GM18520 (cell line): ENCODE data around the gene FAM180B.
A peak's percentile ranks its signal among the peaks of the same experiment; 100 is the strongest.
"Not testable (repeated sequence)": the region's sequence is repeated elsewhere in the genome, so short reads cannot be mapped to it uniquely, and the experiment has no call there.

Source experiments
- ATAC-seq: cut with Tn5 transposase; IDR thresholded peaks from one replicate; pipeline ENCODE4 v1.9.1; 2021; ENCODE audit not compliant: unreplicated experiment

FAM180B gene

DNA sequence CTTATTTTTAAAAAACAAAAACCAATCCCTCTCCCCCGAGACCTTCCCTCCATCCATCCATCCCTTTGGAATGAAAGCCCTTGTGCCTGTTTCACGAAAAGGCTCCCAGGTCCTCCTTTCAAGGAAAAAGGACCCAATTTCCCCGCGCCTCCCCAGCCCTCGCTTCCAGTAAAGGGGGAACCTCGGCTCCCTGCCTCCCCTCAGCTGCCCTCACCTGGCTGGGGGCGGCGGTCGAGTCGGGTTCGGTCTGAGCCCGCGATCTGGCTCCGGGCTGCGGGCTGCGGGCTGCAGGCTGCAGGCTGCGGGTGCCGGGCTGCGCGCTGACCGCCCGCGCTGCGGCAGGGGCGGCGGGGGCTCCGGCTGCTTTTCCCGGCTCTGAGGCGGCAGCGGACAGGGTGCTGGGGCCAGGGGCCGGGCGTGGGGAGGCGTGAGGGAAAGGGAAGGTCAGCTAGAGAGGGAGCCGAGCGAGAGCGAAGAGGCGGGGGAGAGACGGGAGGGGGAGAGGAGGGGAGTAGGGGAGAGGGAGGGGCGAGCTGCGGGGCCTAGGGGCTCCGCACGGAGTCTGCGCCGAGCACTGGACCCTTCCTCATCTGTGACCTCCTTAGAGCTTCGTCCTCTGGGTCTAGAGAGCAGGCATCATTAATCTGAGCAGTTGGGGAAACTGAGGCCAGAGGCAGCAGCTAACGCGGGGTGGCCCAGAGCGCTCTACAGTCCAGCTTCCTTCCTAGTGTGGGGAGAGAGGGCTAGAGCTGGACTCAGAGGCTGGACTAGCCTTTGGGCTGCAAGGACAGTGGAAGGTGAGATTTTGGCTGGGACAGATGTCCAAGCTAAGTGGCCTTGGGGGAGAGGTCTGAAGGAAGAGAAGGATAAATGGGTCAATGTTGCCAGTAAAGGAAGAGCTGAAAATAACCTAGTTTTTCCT, 7.7 kb downstream of the FAM180B start, which contains the start of gene C1QTNF4:
Gene C1QTNF4 (minus strand): TSS at position 478 of the 922 bp plus-strand sequence. CDS start 3,601 bp downstream, outside the sequence.
- ATAC-seq, result no peak

DNA sequence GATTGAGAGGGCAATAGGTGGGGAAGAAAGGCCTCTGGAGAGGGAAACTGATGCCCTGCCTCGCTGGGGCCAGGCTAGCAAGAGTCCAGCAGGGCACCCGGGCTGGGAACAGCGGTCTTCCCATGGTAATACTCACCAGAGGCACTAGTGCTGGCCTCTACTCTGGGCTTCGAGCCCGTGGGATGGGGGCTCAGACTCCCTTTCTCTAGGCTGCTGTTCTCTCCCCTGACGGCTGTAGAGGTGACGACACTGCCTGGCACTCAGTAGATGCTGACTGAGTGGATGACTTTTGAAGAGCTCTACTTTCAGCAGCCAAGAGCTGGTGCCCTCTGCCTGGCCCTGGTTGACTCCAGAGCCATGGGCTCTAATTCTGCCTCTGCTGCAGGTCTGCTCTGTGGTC, 8.6 kb downstream of the FAM180B start:
- no peak for ATAC-seq

DNA sequence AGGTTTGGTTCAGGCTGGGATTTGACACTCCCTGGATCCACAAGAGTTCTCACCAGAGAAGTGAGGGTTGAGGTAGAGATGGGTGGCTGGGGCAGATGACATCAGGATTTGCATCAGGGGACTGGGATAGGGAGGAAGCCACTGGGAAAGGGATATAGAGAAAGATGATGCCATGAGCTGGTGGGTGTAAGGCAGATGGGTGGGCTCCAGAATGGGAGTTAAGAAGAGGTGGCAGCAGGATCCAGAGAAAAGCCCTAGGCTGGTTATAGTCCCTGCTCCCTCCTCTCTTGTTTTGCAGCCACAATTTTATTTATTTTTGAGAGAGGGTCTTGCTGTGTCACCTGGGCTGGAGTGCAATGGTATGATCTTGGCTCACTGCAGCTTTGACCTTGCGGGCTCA, 9.5 kb downstream of the FAM180B start:
- no peak for ATAC-seq

DNA sequence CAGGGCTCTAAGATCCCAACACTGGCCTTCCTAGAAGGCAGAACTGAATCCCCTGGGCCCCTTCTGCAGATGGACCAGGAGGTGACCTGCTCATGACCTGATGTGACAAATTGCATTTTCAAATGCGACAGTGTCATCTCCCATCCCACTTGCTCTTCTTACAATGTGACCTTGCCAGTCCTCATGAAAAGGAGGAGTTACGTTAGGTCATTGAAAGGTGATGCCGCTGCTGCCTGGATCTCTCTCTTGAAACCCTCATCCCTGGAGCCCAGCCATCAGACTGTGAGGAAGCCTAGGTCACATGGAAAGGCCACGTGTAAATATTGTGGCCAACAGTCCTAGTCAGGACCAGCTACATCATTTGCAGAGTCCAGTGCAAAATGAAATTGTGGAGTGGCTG, 13.4 kb downstream of the FAM180B start:
- no peak for ATAC-seq

DNA sequence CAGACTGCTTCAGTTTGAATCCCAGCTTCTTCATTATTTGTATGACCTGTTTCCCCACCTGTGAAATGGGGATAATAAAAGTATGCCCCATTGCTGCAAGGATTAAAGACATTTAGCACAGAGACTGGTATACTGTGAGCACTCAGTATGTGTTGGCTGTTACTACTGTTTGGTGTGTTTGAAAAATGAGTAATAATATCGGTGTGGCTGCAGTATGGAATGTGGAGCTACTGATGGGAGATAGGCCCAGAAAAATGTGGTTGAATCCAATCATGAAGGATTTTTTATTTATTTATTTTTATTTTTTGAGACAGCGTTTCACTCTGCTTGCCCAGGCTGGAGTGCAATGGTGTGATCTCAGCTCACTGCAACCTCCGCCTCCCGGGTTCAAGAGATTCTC, 16.8 kb downstream of the FAM180B start:
- ATAC-seq, result no peak

DNA sequence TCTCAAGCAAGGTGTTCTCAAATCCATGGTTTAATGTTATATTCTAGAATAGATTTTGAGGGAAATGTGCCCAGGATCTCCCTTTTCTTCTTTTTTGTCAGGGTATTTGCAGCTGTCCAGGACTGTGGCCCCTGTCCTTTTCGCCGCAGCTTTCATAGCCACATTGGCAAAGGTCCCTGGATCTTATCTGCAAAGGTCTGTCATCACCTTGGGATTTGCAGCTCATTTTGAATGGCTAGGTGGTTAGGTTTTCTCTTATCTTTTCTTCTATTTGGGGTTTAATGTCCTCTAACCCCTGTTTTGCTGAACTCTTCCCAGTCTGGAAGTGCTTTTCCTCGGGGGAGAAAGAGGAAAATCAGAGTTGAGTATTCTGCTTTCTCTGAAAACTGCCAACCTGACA, 19.4 kb downstream of the FAM180B start:
- ATAC-seq, result no peak

DNA sequence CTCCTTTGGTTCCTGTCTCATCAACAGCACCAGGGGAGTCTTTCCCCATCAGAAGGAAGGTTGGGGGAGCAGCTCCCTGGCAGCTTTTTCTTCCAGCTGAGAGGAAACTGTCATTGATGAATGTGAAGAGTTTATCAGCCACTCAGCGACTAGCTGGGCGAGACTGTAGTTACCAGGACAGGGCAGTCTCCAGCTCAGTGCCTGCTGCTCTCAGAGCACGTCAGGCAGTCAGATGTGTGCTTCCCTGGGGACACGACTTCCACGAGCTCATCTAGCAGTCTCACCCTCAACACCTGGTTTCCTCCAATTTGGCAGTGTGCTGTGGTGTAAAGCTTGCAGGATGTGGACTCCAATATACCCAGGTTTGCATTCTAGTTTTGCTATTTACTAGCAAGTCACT, 20.3 kb downstream of the FAM180B start:
- ATAC-seq, result no peak

DNA sequence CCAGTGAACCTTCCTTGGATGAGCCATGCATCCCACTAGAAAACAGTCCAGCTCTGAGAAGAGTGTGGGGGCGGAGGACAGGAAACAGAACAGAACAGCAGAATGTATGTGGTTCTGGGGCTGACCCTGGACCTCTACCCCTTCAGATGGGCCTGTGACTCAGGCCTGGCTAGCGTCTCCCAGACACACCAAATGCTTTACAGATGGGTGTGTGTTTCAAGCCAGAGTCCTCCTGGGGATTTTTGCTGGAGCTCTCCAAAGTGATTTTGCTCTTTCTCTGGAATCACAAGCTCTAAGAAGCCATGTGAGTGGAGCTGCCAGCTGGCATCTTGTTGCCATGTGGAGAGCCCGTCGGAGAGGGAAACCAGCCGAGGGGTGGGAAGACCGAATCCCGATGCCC, 20.9 kb downstream of the FAM180B start:
- no peak for ATAC-seq

DNA sequence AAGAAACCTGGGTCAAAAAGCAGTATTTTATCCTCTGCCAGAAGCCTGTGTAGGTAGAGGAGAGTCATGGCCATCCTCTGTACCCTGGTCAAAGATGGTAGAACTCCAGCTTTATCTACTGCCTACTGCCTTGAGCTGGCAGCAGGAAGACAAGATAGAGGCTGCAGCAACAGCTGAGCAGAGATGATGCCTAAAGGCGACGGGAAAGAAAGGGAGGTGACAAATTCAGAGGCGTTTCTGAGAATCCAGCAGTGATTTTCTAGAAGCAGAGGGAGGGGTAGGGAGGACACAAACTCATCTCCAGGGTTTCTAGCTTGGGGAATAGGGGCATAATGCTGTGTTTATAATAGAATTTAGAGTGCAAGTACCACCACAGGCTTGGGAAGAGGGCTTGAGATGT, 23.2 kb downstream of the FAM180B start:
- no peak for ATAC-seq

DNA sequence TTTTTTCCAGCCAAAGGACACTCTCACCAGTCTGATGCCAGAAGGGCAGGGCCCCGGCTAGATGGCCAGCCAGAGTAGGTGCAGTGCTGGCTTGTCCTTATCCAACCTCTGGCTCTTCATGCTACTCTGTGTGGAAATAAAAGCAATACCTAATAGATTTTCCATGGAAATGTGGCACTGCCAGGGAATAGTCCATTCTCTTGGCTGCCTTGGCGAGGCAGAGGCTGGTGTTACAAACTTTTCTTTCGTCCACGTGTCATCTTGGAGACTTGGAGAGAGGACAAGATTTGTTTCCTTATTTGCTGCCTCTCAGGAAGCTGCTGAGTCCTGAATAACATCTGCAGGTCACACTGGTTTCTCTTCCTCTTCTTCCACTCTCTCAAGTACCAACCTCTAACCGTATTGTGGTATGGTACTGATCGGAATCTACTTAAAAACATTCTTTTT, 24.9 kb downstream of the FAM180B start:
- ATAC-seq, result peak; percentile 50

DNA sequence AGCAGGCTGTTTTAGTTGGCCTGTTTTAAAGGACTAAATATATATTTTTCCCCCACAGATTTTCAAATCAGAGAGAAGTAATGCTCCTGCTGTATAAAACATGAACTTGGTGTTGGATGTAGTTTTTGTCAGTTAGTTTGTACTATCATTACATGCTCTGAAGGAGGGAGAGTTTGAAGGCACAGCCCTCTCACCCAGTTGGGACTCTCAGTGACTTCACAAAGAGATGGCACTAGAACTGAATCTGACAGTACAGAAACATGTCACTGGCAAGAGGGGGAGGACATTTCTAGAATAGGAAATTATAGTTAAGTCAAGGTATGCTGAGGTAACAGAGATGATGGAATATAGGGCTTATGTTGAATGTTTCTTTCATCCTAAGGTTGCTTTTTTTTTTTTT, 28.8 kb downstream of the FAM180B start:
- no peak for ATAC-seq

DNA sequence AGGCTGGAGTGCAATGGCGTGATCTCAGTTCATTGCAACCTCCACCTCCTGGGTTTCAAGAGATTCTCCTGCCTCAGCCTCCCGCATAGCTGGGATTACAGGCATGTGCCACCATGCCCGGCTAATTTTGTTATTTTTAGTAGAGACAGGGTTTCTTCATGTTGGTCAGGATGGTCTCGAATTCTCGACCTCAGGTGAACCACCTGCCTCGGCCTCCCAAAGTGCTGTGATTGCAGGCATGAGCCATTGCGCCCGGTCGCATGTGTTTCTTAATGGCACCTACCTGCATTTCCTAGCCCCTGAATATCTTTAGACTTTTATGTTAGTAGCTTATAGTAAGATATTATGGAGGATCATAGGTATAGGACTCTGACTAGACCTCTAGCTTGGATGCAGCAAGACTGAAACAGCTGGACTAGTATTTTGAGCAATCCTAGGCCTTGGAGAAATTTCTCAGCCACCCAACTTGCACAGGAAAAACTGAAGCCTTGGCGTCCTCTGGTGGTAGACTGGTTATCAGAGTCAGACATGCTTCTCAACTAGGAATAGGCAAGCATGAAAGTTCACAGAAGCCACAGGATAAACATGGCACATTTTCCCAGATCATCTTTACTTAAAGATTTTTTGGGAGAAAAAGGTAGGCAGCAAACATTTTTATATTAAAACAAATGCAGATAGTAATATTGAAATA, 30.4 kb downstream of the FAM180B start:
- no peak for ATAC-seq

DNA sequence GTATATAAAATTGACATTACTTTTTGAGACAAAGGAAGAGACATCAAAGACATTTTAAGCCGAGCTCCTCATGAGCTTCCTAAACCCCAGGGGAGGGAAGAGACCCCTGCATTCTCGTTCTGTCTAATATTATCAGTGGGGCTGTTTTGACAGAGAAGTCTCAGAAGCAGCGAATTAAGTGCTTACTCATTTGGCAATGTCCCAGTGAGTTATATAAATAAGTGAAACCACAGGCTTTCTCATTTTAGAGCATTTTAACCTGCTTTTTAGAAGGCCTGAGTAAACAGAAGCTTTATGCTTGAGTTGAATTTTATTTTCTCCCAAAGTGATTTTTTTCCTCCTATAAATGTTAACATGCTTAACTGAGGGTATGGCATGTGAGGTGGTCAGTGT, 30.9 kb downstream of the FAM180B start:
- no peak for ATAC-seq

DNA sequence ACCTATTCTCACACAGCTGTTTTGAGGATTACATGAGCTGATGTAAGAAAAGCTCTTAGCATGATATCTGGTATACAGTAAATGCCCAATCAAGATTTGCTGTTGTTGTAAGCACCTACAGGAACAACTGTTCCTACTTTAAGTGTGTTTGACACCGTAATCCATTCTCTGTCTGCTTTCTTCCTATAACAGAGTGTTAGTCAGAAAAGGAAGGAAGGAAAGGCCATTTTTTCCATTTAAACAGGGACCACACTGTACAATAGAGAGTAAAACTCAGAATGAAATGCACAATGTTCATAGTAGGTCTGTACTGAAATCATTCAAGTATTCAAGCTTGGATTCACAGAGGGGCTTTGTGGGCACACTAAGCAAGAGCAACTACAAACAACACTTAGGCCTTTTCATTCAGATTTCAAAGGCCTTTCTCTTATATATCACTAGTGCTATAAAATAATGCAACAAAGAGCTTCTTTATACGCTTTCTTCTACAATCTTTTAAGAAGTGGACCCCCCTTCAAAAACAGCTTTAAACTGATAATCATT, 34.4 kb downstream of the FAM180B start:
- ATAC-seq, result no peak

DNA sequence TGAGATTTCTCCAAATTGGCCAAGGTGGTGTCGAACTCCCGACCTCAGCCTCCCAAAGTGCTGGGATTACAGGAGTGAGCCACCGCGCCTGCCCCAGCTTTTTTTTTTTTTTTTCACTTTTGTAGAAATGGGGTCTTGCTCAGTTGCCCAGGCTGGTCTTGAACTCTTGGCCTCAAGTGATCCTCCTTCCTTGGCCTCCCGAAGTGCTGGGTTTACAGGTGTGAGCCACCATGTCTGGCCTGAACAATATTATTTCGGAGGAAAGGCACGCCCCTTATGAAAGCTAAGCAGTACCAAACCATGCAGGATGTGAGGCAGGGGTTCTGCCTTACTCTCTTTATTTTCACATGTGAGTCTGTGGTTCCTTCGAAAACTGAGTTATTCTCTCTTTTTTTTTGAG, 39.8 kb downstream of the FAM180B start:
- ATAC-seq, result no peak

DNA sequence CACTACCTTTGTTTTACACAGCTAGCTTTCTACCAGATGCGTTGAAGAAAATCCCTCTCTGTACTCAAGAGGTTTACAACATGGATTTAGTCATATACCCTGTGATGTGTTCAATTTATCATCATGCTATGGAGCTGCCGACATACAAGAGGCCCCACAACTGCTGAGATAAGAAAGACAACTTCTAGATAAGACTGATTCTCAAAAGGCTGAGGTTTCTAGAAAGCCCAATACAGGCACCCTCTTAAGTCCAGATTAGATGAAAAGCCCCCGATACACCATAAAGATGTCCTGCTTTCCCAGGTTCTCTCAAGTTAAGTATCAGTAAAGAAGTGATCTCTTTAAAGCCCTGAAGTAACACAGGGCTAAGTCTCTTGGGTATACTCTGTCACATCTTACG, 41.5 kb downstream of the FAM180B start:
- no peak for ATAC-seq

DNA sequence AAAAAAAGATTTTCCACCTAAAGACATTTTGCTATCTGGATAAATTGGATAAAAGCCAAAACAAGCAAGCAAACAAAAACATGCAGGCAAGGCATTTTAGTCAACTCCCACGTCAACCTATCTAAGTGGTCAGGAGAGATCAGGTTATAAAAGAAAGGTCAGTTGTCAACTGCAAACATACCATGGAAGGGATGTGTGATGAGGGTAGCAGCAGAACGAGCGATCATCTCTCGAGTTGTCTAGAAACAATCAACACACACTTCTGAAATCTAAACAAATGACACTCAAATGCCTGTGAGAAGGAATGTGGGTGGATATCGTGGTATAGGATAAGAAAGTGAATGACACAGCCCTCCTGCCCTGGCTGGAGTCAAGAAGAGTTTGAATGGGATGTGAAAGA, 45.0 kb downstream of the FAM180B start:
- no peak for ATAC-seq

DNA sequence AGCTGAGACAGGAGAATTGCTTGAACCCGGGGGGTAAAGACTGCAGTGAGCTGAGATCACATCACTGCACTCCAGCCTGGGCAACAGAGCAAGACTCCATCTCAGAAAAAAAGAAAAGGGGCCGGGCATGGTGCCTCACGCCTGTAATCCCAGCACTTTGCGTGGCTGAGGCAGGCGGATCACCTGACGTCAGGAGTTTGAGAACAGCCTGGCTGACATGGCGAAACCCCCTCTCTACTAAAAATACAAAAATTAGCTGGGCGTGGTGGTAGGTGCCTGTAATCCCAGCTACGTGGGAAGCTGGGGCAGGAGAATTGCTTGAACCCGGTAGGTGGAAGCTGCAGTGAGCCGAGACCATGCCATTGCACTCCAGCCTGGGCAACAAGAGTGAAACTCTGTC, 49.9 kb downstream of the FAM180B start:
- ATAC-seq, result not testable (repeated sequence)
